ENCODE measurements around the gene HNRNPA1. TPM values are rescaled to one million over a fixed set of nuclear protein-coding genes. Genes with fewer than 3 reads are reported as not detected.
A peak's percentile ranks its signal among the peaks of the same experiment; 100 is the strongest.
"Not testable (repeated sequence)": the region's sequence is repeated elsewhere in the genome, so short reads cannot be mapped to it uniquely, and the experiment has no call there.

The HNRNPA1 gene
- polyA plus RNA-seq, 4 donors: 3,115 to 3,766 (median 3,436) TPM

GRCh38 chr12:54296393-54297099, 16.0 kb downstream of the HNRNPA1 start:
- no peak for DNase-seq (ENCODE audit: low read depth in 4 of 4, low spot score in 2 of 4)

- no peak for DNase-seq (ENCODE audit: low read depth in 4 of 4, low spot score in 2 of 4)
Observed at GRCh38 chr12:54298904-54299303, 18.4 kb downstream of the HNRNPA1 start.

GRCh38 chr12:54299515-54300224, 19.1 kb downstream of the HNRNPA1 start:
- no peak for DNase-seq (ENCODE audit: low read depth in 4 of 4, low spot score in 2 of 4)

- DNase-seq (ENCODE audit: low read depth in 4 of 4, low spot score in 2 of 4): no peak
Observed at GRCh38 chr12:54300225-54300731, 19.8 kb downstream of the HNRNPA1 start.

GRCh38 chr12:54300732-54301427, 20.4 kb downstream of the HNRNPA1 start, which contains the start of gene NFE2:
Gene NFE2, minus strand, starts transcription at chr12:54301015. Its CDS starts 5,767 bp downstream, at chr12:54295248.
- DNase-seq (ENCODE audit: low read depth in 4 of 4, low spot score in 2 of 4): peak in 1 of 4 donors; percentile 47

- DNase-seq (ENCODE audit: low read depth in 4 of 4, low spot score in 2 of 4): no peak
Observed at GRCh38 chr12:54301428-54302048, 21.0 kb downstream of the HNRNPA1 start.

- DNase-seq (ENCODE audit: low read depth in 4 of 4, low spot score in 2 of 4): no peak
Observed at GRCh38 chr12:54303640-54304039, 23.1 kb downstream of the HNRNPA1 start.

GRCh38 chr12:54304187-54304810, 23.8 kb downstream of the HNRNPA1 start:
- DNase-seq (ENCODE audit: low read depth in 4 of 4, low spot score in 2 of 4): no peak

- DNase-seq (ENCODE audit: low read depth in 4 of 4, low spot score in 2 of 4): no peak
Observed at GRCh38 chr12:54306925-54307741, 26.6 kb downstream of the HNRNPA1 start.

- DNase-seq (ENCODE audit: low read depth in 4 of 4, low spot score in 2 of 4): no peak
Observed at GRCh38 chr12:54311051-54311450, 30.5 kb downstream of the HNRNPA1 start.

GRCh38 chr12:54312309-54312708, 31.8 kb downstream of the HNRNPA1 start:
- not testable (repeated sequence) for DNase-seq (ENCODE audit: low read depth in 4 of 4, low spot score in 2 of 4)

GRCh38 chr12:54321363-54321762, 40.8 kb downstream of the HNRNPA1 start:
- no peak for DNase-seq (ENCODE audit: low read depth in 4 of 4, low spot score in 2 of 4)

- DNase-seq (ENCODE audit: low read depth in 4 of 4, low spot score in 2 of 4): peak; percentile 94 to 99 (median 96)
Observed at GRCh38 chr12:54324617-54325441, 44.3 kb downstream of the HNRNPA1 start, which contains the start of gene COPZ1. Gene COPZ1, plus strand, starts transcription at chr12:54325131. Its CDS starts 33 bp downstream, at chr12:54325164.

- not testable (repeated sequence) for DNase-seq (ENCODE audit: low read depth in 4 of 4, low spot score in 2 of 4)
Observed at GRCh38 chr12:54325442-54326109, 45.0 kb downstream of the HNRNPA1 start.

GRCh38 chr12:54328595-54329337, 48.2 kb downstream of the HNRNPA1 start:
- no peak for DNase-seq (ENCODE audit: low read depth in 4 of 4, low spot score in 2 of 4)

GRCh38 chr12:54329759-54330158, 49.2 kb downstream of the HNRNPA1 start:
- no peak for DNase-seq (ENCODE audit: low read depth in 4 of 4, low spot score in 2 of 4)

GRCh38 chr12:54330442-54330841, 49.9 kb downstream of the HNRNPA1 start:
- DNase-seq (ENCODE audit: low read depth in 4 of 4, low spot score in 2 of 4): no peak

Measured in left renal cortex interstitium (tissue), 4 donors.